Right kidney (tissue), 1 donor: Measurements from ENCODE around the gene LRRTM3.
A peak's percentile ranks its signal among the peaks of the same experiment; 100 is the strongest.

ENCODE experiments used
- DNase-seq: peaks from one replicate; pipeline ENCODE4 v3.0.0-alpha.2; 2016

LRRTM3 gene

DNA sequence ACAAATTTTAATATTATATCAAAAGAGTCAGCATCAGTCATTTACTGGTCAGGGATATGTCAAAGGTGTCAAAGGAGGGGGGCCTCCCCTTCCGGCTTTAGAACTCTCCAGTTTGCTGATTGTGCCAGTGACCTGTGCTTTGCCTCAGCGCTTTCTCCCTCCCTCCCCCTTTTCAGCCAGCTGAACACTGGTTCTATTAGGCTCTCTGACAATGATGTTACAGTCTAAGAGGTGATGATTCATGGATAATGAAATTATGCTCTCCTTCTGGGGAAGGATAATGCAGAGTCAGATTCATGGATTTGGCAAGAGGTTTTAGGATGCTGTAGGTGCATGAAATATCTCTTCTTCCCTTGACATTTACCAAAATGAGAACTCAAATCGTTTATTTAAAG is 6.1 kb downstream of the LRRTM3 start:
- no peak for DNase-seq

DNA sequence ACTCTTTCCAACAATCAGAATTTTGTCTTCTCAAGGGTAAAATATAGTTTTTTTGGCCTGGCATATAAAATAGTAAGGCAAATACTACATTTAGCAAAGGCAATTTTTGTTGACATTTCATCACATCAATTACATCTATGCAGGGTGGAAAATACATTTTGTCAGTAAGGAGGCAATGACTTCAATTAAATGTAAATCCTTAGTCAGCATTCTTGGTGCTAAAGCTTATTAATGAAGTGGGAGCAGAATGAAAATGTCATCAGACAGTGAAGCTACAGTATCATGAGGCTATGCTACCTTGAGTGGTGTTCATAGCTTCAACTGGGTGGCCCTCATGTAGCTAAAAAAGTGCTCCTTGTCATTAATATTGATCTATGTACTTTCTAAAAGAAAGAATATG is 8.9 kb downstream of the LRRTM3 start:
- DNase-seq: no peak

DNA sequence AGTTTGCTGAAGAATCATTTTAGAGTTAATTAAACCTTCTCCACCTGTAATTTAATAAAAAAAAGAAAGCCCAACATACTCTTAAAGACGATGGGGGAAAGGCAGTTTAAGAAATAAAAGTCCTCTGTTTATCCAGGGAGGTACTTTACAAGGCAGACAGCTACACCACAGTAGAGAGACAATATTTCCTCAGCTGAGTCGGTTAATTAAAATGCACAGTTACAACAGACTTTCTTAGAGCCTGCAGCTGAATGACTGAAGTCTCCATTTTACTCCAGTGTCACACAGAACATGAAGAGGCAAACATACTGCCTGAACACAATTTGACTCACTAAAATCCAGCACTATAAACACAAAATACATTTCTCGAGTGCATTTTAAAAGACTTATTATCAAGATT is 15.1 kb downstream of the LRRTM3 start:
- no peak for DNase-seq

GRCh38 chr10:66941491-66941890 is 15.7 kb downstream of the LRRTM3 start:
- no peak for DNase-seq

GRCh38 chr10:66942407-66942806 is 16.6 kb downstream of the LRRTM3 start:
- no peak for DNase-seq

DNA sequence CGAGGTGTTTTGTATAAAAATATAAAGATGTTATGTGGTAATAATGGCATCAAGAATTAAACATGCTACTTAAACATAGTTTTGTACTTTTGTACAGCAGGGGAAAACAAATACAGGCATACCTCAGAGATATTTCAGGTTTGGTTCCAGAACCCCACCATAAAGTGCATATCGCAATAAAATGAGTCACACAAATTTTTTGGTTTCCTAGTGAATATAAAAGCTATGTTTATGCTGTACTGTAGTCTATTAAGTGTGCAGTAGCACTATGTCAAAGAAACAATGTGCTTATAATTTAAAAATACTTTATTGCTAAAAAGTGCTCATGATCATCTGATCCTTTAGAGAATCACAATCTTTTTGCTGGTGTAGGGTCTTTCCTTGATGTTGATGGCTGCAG is 17.8 kb downstream of the LRRTM3 start:
- DNase-seq: no peak

DNA sequence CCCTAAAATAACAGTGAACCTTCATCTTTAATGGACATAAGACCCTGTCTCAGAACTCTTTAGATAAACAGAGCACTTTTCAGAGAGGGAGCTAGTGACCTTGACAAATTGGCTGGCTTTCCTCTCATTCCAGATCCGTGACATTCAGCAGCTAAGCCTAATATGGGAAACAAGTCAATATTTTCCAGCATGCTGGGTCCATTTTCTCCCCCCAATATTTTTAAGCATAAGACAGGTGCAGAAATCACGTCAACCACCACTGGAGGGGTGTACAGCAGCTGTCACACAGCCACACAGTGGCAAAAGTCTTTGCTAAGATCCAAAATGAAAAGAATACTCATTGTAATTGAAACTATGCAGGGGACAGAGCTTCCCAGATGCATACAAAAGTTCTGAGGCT is 26.1 kb downstream of the LRRTM3 start:
- DNase-seq: no peak

- DNase-seq: no peak
These were observed 32.6 kb downstream of the LRRTM3 start for GRCh38 chr10:66958466-66958865.

GRCh38 chr10:66964946-66965345 is 39.1 kb downstream of the LRRTM3 start:
- no peak for DNase-seq

GRCh38 chr10:66980246-66980815 is 54.5 kb downstream of the LRRTM3 start:
- no peak for DNase-seq

- DNase-seq: no peak
These were observed 55.7 kb downstream of the LRRTM3 start for GRCh38 chr10:66981361-66982052.

- DNase-seq: no peak
These were observed 56.2 kb downstream of the LRRTM3 start for GRCh38 chr10:66982053-66982420.

DNA sequence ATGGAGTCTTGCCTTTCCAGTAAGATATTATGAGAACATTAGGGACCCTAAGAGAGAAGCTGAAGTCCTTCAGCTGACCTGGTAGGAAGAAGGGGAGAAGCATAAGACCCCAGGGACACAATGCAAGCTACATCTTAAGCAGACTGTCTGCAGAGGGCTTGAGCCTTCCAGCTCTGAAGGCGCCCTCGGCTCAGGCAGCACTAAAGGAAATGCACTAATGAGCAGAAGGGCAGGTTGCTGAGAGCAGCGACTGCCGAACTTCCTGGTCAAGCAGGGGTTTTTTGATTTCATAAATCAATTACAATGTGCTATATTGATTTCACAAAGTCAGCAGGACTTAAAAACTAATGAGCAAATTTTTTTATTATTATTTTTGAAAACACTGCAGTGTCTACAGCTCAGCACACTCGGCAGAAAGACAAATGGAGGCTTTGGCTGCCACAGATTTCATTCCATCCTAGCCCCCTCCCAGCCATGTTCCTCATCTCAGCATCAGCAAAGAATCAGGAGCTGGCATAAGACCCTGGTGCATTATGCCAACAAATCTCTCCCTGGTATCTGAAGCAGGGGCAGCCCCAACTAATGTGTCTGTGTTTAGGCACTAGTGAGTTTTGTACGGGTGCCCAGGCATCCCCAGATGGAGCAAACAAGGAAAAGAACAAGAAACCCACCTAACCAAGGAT is 57.1 kb downstream of the LRRTM3 start:
- peak; percentile 7 for DNase-seq

GRCh38 chr10:66983475-66983818 is 57.6 kb downstream of the LRRTM3 start:
- no peak for DNase-seq

- no peak for DNase-seq
These were observed 64.5 kb downstream of the LRRTM3 start for GRCh38 chr10:66990143-66990830.

- no peak for DNase-seq
These were observed 71.2 kb downstream of the LRRTM3 start for GRCh38 chr10:66996996-66997395.

- no peak for DNase-seq
These were observed 74.1 kb downstream of the LRRTM3 start for GRCh38 chr10:66999762-67000545.

DNA sequence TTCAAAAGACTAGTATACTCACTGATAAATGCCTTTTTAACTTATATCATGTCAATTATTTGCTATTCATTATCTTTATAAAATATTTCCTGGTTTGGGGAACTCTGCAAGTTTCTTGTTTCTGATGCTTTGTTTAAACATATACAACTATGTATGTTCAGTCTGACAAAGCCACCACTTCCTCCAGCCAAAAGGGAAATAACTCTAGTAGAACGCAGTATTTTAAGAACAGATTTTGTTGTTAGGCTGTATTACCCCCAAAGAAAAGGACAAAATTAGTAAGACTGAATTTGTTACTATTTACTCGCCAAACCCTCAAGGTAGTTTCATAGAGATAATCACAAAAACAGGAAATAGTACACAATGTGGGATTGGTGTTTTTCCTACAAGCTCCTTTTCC is 78.9 kb downstream of the LRRTM3 start:
- no peak for DNase-seq

- DNase-seq: no peak
These were observed 80.1 kb downstream of the LRRTM3 start for GRCh38 chr10:67005981-67006380.

DNA sequence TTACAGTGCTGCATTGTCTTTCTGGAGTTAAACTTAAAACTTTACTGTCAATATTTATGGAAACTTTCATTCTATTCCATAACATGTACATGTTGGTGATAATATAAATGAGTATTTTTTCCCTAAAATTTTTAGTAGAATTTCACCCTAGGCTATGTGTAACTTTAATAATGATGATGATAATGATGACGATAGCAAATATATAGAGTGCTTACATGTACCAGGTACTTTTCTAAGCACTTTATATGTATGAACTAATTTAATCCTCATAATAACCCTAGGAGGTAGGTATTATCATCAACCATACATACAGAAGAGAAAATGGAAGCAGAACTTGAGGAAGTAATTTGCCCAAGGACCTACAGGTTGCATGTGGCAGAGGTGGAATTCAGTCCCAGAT is 85.6 kb downstream of the LRRTM3 start:
- no peak for DNase-seq

DNA sequence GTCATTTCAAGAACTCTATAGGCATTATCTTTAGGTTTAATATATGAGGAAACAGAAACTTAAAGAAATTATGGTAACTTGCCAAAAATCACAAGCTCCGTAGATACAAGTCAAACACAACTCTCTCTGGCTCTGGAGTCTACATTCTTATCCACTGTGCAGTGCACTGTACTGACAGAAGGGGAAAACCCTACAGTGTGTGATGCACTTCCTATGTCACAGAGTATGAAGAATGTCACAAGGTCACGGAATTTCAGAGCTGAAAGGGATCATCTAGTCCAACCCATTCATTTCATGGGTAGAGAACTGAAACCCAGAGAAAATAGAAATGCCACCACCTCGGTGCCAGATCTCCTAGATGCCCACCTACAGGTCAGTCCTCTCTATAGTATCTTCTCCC is 86.1 kb downstream of the LRRTM3 start:
- DNase-seq: no peak

DNA sequence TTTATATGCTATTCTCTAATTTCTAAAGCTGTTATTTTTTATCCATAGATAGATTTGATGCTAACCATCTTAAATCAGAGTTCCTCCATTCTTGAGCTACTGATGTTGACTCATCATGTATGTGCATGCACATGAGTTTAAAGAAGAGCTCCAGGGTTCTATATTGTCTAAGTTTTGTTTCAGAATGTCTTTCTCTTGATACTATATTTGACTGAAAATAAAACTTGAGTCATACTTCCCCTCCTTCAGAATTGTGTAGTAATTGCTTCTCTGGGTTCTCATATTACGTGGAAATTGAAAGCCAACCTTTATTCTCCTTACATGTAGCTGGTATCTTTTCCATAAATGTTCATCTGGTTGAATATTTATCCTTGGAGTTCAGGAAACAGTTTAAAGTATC is 89.4 kb downstream of the LRRTM3 start:
- no peak for DNase-seq

- no peak for DNase-seq
These were observed 91.4 kb downstream of the LRRTM3 start for GRCh38 chr10:67017218-67017617.
